Renal cortical epithelial cell (primary cell): ENCODE data around the gene ZNF689. TPM values are rescaled to one million over a fixed set of nuclear protein-coding genes. Genes with fewer than 3 reads are reported as not detected.
A peak's percentile ranks its signal among the peaks of the same experiment; 100 is the strongest.
"Not testable (repeated sequence)": the region's sequence is repeated elsewhere in the genome, so short reads cannot be mapped to it uniquely, and the experiment has no call there.

Experiments used
- DNase-seq: peaks from one replicate; pipeline ENCODE4 v3.0.0-alpha.2; 2011; ENCODE audit warnings: low read depth
- total RNA-seq: library from RNA; depleted of rRNA; stranded (reverse); fragments of >200 nt; gene quantifications from 2 replicates; pipeline ENCODE4 v1.2.3, GENCODE V29; 2014

The ZNF689 gene
- total RNA-seq, 1 donor from 2014 or later: 4.5 TPM

DNA sequence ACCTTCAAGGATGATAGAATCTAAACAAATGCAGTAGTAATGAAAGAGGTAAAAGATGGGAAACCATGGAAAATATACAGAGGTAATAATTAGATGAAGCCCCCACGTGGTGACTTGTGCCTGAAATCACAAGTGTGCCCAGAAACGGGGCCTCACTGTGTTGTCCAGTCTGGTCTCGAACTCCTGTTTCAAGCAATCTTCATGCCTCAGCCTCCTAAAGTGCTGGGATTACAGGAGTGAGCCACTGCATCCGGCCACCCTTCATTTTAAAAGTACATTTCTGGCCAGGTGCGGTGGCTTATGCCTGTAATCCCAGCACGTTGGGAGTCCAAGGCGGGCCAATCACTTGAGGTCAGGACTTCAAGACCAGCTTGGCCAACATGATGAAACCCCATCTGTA lies 26.4 kb upstream of the ZNF689 start:
- DNase-seq: no peak

DNA sequence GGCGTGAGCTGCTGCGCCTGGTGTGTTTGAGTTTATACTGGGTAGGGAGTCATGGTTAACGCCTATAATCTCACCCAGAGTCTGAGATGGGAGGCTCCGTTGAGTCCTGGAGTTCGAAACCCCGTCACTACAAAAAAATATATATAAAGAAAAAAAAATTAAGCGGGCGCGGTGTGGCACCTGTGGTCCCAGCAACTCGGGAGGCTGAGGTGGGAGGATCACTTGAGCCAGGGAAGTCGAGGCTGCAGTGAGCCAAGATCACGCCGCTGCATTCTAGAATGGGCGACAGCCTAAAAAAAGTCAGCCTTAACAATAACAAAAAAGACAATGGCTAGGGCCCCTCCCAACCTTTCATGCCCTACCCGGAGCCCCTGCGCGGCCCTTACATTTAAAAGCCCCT lies 23.3 kb upstream of the ZNF689 start:
- DNase-seq: no peak

DNA sequence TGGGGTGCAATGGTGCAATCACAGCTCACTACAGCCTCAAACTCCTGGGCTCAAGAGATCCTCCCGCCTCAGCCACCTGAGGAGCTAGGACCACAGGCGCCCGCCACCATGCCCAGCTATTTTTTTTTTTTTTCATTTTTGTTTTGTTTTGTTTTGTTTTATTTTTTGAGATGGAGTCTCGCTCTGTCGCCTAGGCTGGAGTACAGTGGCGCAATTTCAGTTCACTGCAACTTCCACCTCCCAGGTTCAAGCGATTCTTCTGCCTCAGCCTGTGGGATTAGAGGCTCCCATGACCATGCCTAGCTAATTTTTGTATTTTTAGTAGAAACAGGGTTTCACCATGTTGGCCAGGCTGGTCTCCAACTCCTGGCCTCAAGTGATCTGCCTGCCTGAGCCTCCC lies 22.3 kb upstream of the ZNF689 start:
- DNase-seq: not testable (repeated sequence)

DNA sequence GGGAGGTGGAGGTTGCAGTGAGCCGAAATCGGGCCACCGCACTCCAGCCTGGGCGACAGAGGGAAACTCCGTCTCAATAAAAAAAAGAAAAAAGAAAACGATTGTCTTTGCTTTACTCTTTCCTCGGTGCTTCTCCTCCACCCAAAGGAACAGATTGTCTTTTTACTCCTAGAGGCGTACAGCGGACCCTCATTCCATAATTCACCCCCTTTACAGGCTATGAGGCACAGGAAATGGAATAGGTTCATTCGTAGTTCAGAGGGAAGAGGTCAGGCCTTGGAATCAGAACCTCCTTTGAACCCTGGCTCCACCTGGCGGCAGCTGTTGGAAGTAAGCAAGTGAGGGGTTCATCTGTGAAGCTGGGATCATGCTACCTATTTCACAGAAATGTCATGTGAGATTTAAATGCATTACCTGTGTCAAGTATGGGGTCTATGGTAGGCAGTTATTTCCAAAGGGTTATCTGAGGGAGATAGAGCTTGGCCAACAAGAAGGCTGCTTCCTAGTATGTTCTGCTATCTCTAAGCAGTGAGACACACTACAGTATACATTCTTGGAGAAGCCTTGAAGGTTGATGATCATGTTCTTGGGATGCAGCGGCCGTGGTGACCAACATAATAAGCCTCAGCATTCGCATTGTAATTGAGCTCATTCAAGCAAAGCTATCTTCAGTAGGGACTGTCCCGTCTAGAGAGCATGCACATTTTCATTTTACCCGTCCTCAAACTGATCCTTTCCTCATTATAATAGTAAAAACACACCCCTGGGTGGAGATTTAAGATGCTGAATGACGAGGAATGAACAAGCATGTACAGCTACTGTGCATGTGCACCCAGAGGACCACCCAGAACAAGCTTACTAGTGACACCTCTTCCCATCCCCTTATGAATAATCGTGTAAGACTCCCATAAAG lies 18.7 kb upstream of the ZNF689 start:
- DNase-seq: peak; percentile 70

DNA sequence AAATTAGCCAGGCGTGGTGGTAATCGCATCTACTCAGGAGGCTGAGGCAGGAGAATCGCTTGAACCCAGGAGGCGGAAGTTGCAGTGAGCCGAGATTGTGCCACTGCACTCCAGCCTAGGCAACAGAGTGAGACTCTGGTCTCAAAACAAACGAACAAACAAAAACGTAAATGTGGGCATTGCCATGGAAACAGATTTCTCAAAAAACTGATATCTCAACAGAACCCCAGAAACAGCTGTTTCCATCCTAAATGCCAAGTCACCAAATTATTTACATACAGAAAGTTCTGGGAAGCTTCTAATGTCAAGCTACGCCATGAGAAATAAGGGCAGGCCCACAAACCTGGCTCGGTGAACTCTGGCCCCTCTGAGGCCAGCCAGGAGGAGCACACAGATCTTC lies 16.0 kb upstream of the ZNF689 start:
- DNase-seq: no peak

DNA sequence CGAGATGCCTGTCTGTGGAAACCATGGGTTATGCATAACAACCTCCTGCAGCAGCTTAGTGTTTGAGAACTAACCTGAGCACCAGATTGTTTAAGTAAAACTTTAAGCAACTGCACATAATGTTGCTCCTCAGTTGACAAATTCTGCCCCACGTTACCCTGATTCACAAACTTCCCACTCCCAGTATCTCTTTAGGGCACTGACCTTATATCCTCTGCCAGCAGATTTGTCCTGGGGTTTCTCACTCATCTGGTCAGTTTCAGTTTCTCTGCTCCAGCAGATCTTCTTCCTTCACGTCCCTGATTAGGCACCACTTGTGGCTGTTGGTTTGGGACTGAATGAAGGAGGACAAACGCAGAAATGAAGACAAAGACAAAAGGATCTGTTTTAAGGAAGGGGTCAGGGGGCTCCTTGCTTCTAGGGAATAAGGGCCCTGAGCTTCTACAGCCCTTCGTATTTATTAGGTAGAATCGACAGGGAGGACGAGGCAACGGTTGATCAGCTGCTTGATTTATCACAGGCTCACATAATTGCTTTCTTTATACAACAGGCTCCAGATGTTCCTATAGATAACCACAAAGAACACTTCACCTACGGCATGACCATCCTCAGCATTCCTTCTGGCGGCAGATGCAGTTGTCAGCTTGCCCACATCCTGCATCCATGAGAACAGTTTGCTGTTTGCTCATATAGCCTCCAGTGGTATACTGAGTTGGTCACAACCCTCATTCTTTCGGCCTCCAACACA lies 13.5 kb upstream of the ZNF689 start:
- no peak for DNase-seq

DNA sequence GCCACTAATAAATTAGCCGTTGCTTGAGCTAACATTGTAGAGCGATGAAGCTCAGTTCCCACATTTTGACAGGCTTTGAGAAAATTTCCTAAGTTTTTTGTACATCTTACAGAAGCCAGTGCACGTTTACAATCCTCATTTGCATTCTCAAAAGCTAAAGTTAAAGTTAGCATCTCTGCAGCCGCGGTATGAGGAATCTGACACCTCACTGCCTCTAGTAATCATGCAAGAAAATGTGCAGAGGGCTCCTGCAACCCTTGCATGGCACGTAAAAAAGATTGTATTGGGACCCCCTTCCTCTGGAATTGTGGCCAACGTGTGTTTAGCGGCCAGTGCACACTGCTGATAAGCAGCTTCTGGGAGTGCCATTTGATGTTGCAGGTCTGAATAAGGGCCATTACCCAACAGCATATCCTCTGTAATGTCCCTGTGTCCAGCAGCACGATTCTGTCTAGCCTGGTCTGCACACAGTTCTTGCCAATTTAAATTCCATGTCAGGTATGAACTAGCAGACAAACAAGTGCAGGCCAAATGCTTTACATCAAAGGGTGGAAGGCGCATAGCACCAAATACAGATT lies 12.4 kb upstream of the ZNF689 start:
- no peak for DNase-seq

DNA sequence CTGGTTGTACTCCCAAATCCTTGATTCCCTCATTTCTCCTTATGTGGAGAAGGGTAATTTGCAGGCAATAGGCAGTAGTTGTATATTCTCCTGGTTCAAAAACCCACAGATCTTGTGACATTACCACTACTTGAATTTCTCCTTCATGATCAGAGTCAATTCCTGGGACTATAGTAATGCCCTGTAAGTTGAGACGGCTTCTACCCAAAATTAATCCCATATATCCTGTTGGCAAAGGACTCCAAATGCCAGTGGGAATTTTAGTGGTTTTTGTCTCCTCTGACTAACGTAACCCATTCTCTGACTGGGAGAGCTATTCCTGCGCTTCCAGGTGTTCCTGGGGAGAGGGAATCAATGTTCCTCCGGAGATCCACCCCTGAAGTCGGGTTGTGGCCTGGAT lies 11.6 kb upstream of the ZNF689 start:
- no peak for DNase-seq

DNA sequence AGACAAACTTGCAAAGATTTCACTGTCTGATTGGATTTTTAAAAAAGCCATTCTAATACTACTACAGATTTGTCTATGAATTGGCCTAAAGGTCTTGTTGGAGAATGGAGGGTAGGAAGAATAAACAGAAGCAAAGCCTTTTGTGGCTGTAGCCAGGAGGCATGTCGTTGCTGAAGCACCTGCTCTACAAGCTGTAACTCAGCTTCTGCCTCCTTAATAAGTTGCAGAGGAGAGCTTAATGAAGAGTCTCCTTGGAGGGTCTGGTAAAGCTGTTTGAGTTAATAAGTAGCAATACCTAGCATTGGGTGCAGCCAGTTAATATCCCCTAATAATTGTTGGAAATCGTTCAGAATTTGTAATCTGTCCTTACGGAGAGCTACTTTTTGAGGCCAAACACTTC lies 10.0 kb upstream of the ZNF689 start:
- DNase-seq: no peak

DNA sequence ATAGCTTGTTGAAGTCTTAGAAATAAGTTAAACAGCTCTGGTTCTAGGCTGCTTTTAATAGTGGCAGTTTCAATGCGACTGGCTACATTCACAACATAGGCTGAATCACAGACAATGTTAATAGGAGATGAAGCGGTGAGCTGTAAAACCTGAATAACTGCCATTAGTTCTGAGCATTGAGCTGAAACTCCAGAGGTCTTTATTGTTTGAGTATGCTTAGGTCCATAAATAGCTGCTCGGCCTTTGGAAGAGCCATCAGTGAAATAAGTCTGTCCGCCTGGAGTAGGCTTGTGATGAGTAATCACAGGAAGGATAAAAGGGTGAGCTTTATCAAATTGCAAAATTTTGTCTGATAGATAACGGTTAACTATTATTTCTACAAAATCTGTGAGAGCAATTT lies 9.4 kb upstream of the ZNF689 start:
- DNase-seq: peak; percentile 89

DNA sequence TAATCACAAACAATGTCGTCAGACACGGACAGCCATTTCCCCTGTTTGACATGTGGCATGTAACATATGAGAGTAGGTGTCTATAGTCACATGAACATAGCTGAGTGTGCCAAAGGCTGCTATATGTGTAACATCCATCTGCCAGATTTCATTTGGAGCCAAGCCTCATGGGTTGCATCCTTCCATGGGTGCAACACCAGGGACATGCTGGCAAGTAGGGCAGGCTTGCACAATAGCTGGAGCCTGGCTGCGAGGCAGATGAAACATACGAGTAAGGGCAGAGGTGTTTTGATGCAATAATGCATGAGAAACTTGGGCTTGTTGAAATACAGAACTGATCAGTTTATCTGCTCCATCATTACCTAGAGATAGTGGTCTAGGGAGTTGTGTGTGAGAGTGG lies 9.0 kb upstream of the ZNF689 start:
- DNase-seq: no peak

DNA sequence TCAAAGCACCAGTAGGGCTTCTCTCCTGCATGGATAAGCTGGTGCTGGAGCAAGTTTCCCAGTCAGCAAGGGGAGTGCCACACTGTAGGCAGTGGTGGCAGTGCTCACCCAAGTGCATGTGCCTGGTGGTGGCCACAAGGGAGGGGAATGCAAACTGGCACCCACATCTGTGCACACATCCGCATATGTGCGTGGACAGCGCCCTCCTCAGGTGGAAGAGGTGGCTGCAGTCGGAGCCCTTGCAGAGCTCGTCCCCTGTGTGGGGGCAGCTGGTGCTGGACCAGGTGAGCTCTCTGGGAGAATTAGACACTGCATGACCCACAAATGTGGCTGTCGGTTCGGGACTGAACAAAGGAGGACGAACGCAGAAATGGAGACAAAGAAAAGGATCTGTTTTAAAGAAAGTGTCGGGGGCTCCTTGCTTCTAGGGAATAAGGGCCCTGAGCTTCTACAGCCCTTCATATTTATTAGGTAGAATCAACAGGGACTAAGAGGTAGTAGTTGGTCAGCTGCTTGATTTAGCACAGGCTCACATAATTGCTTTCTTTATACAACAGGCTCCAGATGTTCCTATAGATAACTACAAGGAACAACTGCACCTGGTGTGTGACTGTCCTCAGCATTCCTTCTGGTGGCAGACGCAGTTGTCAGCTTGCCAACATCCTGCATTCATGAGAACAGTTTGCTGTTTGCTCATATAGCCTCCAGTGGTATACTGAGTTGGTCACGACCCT lies 5.3 kb upstream of the ZNF689 start:
- DNase-seq: no peak

DNA sequence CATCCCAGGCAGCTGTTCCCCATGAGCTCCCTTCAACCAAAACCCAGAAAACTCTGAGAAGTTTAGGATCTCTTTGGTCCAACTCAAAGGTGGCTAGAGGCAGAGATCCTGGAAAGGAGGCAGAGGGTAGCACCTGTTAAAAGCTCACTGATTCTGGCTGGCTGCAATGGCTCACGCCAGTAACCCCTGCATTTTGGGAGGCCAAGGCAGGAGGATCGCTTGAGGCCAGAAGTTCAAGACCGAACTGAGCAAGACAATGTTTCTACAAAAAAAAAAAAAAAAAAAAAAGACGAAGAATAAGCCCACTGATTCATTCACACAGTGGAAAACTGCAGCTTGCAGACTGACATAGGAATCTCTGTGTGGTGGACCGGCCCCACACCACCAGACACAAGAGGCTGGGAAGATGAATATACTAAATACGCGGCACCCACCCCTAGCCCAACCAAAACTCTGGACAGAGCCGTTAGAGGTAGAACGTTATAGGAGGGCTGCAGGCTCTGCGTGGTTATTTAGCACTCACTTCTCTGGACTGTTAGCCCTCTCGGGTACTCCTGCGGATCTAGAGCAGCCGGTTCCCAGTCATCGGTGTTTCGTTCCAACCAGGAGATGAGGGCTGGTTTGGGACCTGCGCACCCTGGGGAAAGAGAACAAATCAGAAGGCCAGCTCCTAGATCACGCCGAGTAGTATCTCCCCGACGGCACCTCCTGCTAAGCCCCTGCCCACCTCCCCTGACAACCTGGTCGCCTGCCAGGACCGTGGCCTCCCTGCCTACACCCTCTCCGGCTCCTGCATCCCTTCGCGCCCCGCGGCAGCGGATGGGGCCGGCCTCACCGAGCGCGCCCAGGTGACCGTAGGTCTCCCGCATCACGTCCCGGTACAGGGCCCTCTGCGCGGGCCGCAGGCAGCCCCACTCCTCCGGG lies 925 bp downstream of the ZNF689 start:
- DNase-seq: no peak

DNA sequence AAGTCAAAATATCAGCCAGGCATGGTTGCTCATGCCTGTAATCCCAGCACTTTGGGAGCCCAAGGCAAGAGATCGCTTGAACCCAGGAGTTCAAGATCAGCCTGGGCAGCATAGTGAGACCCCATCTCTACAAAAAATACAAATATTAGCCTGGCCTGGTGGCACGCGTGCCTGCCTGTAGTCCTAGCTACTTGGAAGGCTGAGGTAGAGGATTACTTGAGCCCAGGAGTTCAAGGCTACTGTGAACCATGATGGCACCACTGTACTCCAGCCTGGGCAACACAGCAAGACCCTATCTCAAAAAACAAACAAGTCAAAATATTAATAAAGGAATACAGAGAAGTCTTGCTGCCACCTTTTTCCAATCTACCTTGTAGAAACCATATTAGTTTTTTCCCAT lies 4.2 kb downstream of the ZNF689 start:
- no peak for DNase-seq

DNA sequence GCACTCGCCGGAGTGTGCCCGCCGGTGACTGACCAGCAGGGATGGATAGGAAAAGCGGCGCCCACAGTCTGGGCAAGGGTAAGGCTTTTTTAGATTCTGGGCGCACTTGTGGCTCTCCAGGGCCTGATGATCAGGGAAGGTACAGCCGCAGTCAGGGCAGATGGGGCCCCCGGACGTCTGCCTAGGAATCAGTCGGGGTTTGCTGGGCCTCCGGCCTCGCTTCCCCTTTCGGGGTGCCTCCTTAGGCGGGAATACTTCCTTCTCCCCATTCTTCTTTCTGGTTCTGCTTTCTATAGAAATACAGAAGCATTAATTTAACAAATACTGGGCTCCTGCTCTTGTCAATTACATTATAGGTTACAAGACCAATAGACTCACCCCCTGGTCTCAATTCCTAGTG lies 5.0 kb downstream of the ZNF689 start:
- no peak for DNase-seq

DNA sequence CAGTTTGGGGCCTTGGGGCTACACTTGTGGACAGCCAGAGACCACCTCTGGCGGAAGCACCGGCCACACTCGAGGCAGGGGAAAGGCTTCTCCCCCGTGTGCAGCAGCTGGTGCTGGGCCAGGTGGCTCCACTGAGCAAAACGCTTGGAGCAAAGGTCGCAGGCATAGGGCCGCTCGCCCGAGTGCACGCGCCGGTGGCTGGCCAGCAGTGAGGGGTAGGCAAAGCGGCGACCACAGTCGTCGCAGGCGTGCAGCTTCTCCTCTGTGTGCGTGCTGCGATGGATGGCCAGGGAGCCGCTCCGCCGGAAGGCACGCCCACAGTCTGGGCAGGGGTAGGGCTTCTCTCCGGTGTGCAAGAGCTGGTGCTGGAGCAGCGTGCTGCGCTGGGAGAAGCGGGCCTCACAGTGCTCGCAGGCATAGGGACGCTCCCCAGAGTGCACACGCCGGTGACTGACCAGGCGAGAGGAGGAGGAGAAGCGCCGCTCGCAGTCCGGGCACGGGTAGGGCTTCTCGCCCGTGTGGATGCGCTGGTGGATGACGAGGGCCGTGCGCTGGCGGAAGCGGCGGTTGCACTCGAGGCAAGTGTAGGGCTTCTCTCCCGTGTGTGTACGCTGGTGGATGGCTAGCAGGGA lies 5.8 kb downstream of the ZNF689 start:
- DNase-seq: no peak

DNA sequence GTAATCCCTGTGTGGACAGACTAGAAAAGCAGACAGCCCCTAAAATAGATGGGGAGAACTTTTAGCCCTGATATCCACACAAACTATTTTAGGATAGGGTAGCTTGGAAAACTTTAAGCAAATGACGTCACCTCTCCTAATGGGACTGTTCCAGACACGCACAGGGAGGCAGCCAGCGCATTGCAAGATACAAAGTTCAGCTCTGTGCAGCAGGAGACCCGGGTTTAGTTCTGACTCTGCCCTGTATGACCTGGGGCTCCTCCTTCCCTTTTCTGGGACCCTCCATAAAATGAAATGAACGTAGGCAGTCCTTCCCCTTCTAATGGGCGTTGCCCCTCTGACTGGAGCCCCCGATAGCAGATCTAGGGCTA lies 6.3 kb downstream of the ZNF689 start:
- DNase-seq: no peak

DNA sequence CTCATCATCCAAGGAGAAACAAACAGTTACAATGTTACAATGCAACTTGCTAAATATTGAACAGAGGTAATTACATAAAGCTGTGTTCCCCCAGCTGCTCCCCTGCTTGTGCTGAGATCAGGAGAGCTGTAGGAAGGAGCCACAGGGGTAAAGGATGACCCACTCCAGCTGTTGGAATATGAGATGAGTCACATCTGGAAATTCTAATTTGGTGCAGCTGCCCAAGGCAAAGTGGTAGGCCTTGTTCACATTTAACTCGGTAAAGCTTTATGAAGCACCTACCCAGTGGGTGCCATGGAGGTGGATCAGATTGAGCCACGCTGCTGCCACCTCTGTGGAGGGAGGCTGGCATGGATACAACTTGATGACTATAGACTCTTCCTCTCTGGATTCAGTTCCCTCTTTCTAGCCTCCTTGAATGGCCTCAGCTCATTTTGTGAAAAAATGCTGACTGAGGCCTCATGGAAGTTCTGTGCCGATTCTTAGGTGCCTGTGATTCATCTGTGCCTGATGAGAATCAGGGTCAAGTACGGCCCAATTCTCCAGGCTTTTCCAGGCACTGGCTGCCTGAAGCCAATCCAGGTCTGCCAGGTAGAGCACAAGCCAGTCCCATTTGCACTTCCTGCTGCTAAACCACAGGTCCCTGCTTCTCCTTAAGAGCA lies 7.4 kb downstream of the ZNF689 start:
- peak; percentile 29 for DNase-seq

DNA sequence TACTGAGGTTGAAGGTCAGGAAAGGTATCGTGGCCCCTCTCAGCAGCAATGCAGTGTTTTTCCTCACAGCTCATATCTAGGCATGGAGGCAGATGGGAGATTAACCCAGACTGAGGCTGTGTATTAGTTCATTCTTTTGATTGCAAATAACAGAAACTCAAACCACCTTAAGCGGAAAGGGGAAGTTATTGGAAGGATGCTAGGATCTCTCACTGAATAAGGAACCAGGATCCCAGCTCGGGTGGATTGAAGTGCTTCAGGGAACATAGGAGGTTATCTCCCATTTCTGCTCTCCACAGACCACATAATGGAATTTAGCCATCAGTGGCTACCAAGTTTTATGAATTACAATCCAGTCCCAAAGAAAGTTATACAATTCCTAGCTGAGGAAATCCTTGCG lies 8.2 kb downstream of the ZNF689 start:
- no peak for DNase-seq

DNA sequence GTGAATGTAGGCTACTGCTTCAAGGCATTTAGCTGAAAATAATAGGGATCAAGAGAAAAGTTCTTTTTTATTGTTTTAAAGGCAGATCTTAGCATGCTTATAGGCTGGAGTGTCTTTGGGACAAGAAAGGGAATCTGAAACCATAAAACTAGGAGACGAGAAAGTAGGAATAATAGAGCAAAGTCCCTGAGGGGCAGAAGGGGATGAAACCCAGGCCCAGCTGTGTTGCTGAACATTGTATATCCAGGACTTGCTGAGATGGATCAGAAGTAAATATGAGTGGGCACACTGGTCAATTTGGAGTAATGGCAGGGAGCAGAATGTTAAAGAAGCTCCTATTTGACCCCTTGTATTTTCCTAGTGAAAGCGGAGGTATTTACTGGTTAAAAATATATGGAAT lies 9.3 kb downstream of the ZNF689 start:
- DNase-seq: no peak
